Posterior vena cava (tissue), 2 donors: ENCODE results near the gene RTN4RL1. TPM values are rescaled to one million over a fixed set of nuclear protein-coding genes. Genes with fewer than 3 reads are reported as not detected.

Experiments used
- DNase-seq: peaks from one replicate; pipeline ENCODE4 v3.0.0-alpha.2; 2020; ENCODE audit warnings: low spot score
- intact Hi-C, 2 donors: fragments of 100-400 bp; cut with DNase I; formaldehyde crosslinking; loops; one replicate each; pipeline versions ENCODE4 v1.14.1 to v1.14.2; 2022 to 2023
- total RNA-seq, 2 donors: library from RNA; stranded (reverse); fragmentation: NEBNext Ultra II Directional; extraction: Animal tissue kit (Norgen Biotek cat#: 25700); gene quantifications; one replicate each; pipeline ENCODE4 v1.2.1, GENCODE V29; 2021
- donor health status: DM: yes; HTN: yes; CAD: no.
- donor health status: DM: yes; HTN: yes; CAD: no.

Gene RTN4RL1
- total RNA-seq, 2 donors from 2014 or later: 1.3 to 4.3 TPM

- intact Hi-C loops: loop anchor here in 1 of 2 donors (10.0 kb wide), 1 partner anchor 54 kb away; the partner anchor contains the start of gene RTN4RL1
- DNase-seq: no peak
Observed at GRCh38 chr17:1970843-1971384, 54.2 kb downstream of the RTN4RL1 start.

- intact Hi-C loops: loop anchor here in 1 of 2 donors (10.0 kb wide), 1 partner anchor 55 kb away; the partner anchor contains the start of gene RTN4RL1
- DNase-seq: no peak
Observed at GRCh38 chr17:1969712-1970111, 55.4 kb downstream of the RTN4RL1 start.

GRCh38 chr17:1967213-1967612 is 57.9 kb downstream of the RTN4RL1 start:
- intact Hi-C loops: loop anchor here in 1 of 2 donors (2.0 kb wide), 1 partner anchor 64 kb away; no protein-coding TSS in a partner anchor
- DNase-seq: no peak

- DNase-seq: no peak
- intact Hi-C loops: loop anchor here in 1 of 2 donors (2.0 kb wide), 1 partner anchor 64 kb away; no protein-coding TSS in a partner anchor
Observed at GRCh38 chr17:1966274-1967086, 58.7 kb downstream of the RTN4RL1 start.

- no peak for DNase-seq
- intact Hi-C loops: loop anchor here in 1 of 2 donors (2.0 kb wide), 1 partner anchor 63 kb away; no protein-coding TSS in a partner anchor
Observed at GRCh38 chr17:1965556-1966273, 59.4 kb downstream of the RTN4RL1 start.

GRCh38 chr17:1963250-1963649 is 61.9 kb downstream of the RTN4RL1 start:
- intact Hi-C loops: no loop called here
- no peak for DNase-seq

GRCh38 chr17:1961189-1961588 is 63.9 kb downstream of the RTN4RL1 start:
- intact Hi-C loops: no loop called here
- DNase-seq: no peak

- intact Hi-C loops: no loop called here
Observed at GRCh38 chr17:1960545-1960912, 64.6 kb downstream of the RTN4RL1 start.

GRCh38 chr17:1959871-1960544 is 65.1 kb downstream of the RTN4RL1 start:
- intact Hi-C loops: no loop called here
- no peak for DNase-seq

More at GRCh38 chr17:1960545-1960912, 64.6 kb downstream of the RTN4RL1 start:
- no peak for DNase-seq

GRCh38 chr17:1958134-1958881 is 66.8 kb downstream of the RTN4RL1 start:
- DNase-seq: no peak
- intact Hi-C loops: no loop called here

- intact Hi-C loops: no loop called here
- DNase-seq: no peak
Observed at GRCh38 chr17:1957037-1957436, 68.1 kb downstream of the RTN4RL1 start.

GRCh38 chr17:1956134-1956533 is 69.0 kb downstream of the RTN4RL1 start:
- intact Hi-C loops: no loop called here
- DNase-seq: no peak

- intact Hi-C loops: no loop called here
- DNase-seq: no peak
Observed at GRCh38 chr17:1953831-1954230, 71.3 kb downstream of the RTN4RL1 start.

GRCh38 chr17:1951920-1952319 is 73.2 kb downstream of the RTN4RL1 start:
- no peak for DNase-seq
- intact Hi-C loops: no loop called here

GRCh38 chr17:1949754-1950153 is 75.4 kb downstream of the RTN4RL1 start:
- DNase-seq: no peak
- intact Hi-C loops: no loop called here

GRCh38 chr17:1948517-1948825 is 76.7 kb downstream of the RTN4RL1 start:
- intact Hi-C loops: no loop called here
- DNase-seq: no peak

- intact Hi-C loops: no loop called here
- DNase-seq: no peak
Observed at GRCh38 chr17:1947743-1948516, 77.2 kb downstream of the RTN4RL1 start.

- no peak for DNase-seq
- intact Hi-C loops: no loop called here
Observed at GRCh38 chr17:1947229-1947742, 77.8 kb downstream of the RTN4RL1 start.
